ENCODE results near the gene EHBP1.
"Not testable (repeated sequence)": the region's sequence is repeated elsewhere in the genome, so short reads cannot be mapped to it uniquely, and the experiment has no call there.

The EHBP1 gene

GRCh38 chr2:63003351-63003750 is 297.8 kb downstream of the EHBP1 start:
- no peak overlapping the region for H3K4me3 ChIP-seq (ENCODE audit: low read depth, low read length)

- H3K4me3 ChIP-seq (ENCODE audit: low read depth, low read length), result no peak overlapping the region
These were observed 302.4 kb downstream of the EHBP1 start for GRCh38 chr2:63007813-63008458.

- no peak overlapping the region for H3K4me3 ChIP-seq (ENCODE audit: low read depth, low read length)
These were observed 303.3 kb downstream of the EHBP1 start for GRCh38 chr2:63008838-63009237.

GRCh38 chr2:63009490-63009889 is 304.0 kb downstream of the EHBP1 start:
- H3K4me3 ChIP-seq (ENCODE audit: low read depth, low read length), result no peak overlapping the region

- H3K4me3 ChIP-seq (ENCODE audit: low read depth, low read length), result no peak overlapping the region
These were observed 307.0 kb downstream of the EHBP1 start for GRCh38 chr2:63012541-63012940.

GRCh38 chr2:63013438-63013837 is 307.9 kb downstream of the EHBP1 start:
- H3K4me3 ChIP-seq (ENCODE audit: low read depth, low read length), result no peak overlapping the region

GRCh38 chr2:63015389-63015788 is 309.9 kb downstream of the EHBP1 start:
- no peak overlapping the region for H3K4me3 ChIP-seq (ENCODE audit: low read depth, low read length)

- no peak overlapping the region for H3K4me3 ChIP-seq (ENCODE audit: low read depth, low read length)
These were observed 312.9 kb downstream of the EHBP1 start for GRCh38 chr2:63018439-63018838.

- H3K4me3 ChIP-seq (ENCODE audit: low read depth, low read length), result not testable (repeated sequence)
These were observed 314.2 kb downstream of the EHBP1 start for GRCh38 chr2:63019686-63020085.

- no peak overlapping the region for H3K4me3 ChIP-seq (ENCODE audit: low read depth, low read length)
These were observed 317.9 kb downstream of the EHBP1 start for GRCh38 chr2:63023444-63023843.

- no peak overlapping the region for H3K4me3 ChIP-seq (ENCODE audit: low read depth, low read length)
These were observed 321.7 kb downstream of the EHBP1 start for GRCh38 chr2:63027220-63027619.

- H3K4me3 ChIP-seq (ENCODE audit: low read depth, low read length), result no peak overlapping the region
These were observed 323.5 kb downstream of the EHBP1 start for GRCh38 chr2:63029058-63029457.

GRCh38 chr2:63034526-63034925 is 329.0 kb downstream of the EHBP1 start:
- H3K4me3 ChIP-seq (ENCODE audit: low read depth, low read length), result no peak overlapping the region

- no peak overlapping the region for H3K4me3 ChIP-seq (ENCODE audit: low read depth, low read length)
These were observed 329.7 kb downstream of the EHBP1 start for GRCh38 chr2:63035169-63035568.

GRCh38 chr2:63035660-63036059 is 330.1 kb downstream of the EHBP1 start:
- no peak overlapping the region for H3K4me3 ChIP-seq (ENCODE audit: low read depth, low read length)

GRCh38 chr2:63038034-63038433 is 332.5 kb downstream of the EHBP1 start:
- H3K4me3 ChIP-seq (ENCODE audit: low read depth, low read length), result no peak overlapping the region

- H3K4me3 ChIP-seq (ENCODE audit: low read depth, low read length), result no peak overlapping the region
These were observed 335.1 kb downstream of the EHBP1 start for GRCh38 chr2:63040586-63040985.

- H3K4me3 ChIP-seq (ENCODE audit: low read depth, low read length), result no peak overlapping the region
These were observed 336.1 kb downstream of the EHBP1 start for GRCh38 chr2:63041592-63041991.

- H3K4me3 ChIP-seq (ENCODE audit: low read depth, low read length), result peak overlapping the region; percentile 13
These were observed 339.1 kb downstream of the EHBP1 start for GRCh38 chr2:63044362-63045327.

GRCh38 chr2:63046552-63046951 is 341.0 kb downstream of the EHBP1 start:
- no peak overlapping the region for H3K4me3 ChIP-seq (ENCODE audit: low read depth, low read length)

GRCh38 chr2:63046961-63047320 is 341.4 kb downstream of the EHBP1 start:
- H3K4me3 ChIP-seq (ENCODE audit: low read depth, low read length), result peak overlapping the region; percentile 33
